ENCODE results near the gene C17orf50. TPM values are rescaled to one million over a fixed set of nuclear protein-coding genes. Genes with fewer than 3 reads are reported as not detected.

Gene C17orf50
- total RNA-seq, 4 donors from 2014 or later: not detected

DNA sequence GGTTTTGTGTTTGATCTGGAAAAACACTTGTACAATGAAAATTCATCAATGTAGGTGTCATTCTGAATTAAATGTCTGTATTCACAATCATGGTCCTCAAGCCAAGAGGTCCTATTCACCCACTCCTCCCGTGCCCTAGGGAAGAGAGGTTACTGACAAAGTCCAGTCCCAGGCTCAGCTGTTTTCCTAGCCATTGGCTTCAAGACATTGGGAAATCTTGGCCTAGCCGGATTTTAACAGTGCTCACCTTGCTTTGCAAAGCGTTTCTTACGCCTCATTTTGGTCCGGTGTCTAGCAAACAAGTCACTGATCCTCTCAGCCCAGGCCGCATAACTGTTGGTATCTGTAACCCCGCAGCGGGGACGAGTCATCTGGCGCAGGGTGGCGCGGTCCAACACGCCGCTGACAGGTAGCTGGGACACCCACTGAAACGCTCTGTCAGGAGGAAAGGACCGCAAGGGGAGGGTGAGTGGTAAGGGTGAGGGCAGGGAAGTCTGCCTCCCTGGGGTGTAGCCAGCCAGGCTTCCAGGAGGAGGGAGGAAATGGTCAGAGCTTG is 18.0 kb downstream of the C17orf50 start:
- TF ChIP-seq, protein P1, sequence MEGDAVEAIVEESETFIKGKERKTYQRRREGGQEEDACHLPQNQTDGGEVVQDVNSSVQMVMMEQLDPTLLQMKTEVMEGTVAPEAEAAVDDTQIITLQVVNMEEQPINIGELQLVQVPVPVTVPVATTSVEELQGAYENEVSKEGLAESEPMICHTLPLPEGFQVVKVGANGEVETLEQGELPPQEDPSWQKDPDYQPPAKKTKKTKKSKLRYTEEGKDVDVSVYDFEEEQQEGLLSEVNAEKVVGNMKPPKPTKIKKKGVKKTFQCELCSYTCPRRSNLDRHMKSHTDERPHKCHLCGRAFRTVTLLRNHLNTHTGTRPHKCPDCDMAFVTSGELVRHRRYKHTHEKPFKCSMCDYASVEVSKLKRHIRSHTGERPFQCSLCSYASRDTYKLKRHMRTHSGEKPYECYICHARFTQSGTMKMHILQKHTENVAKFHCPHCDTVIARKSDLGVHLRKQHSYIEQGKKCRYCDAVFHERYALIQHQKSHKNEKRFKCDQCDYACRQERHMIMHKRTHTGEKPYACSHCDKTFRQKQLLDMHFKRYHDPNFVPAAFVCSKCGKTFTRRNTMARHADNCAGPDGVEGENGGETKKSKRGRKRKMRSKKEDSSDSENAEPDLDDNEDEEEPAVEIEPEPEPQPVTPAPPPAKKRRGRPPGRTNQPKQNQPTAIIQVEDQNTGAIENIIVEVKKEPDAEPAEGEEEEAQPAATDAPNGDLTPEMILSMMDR (IDR thresholded peaks at IDR 0.05): no peak
- TF ChIP-seq POLR2A (IDR thresholded peaks at IDR 0.05): no peak
- TF ChIP-seq EP300 (IDR thresholded peaks at IDR 0.05): no peak
- H3K4me1 ChIP-seq: peaks cover 4 to 80% (median 50%) of the 10 kb centered on the region in 4 donors
- 86% methylated on average over 15 to 16 of the region's 16 CpGs for WGBS, 2 donors
- no peak for DNase-seq (ENCODE audit: low spot score in 2 of 2)
- H3K36me3 ChIP-seq: peaks cover 0 to 12% (median 0%) of the 10 kb centered on the region in 3 donors
- peak overlapping the region; percentile 41 to 92 (median 78) for H3K27ac ChIP-seq
- no peak overlapping the region for H3K4me3 ChIP-seq
- no peaks in the 10 kb centered on the region for H3K9me3 ChIP-seq
- no peaks in the 10 kb centered on the region for H3K27me3 ChIP-seq

GRCh38 chr17:35780950-35781349 is 20.3 kb downstream of the C17orf50 start:
- Histone ChIP-seq H3K36me3 (peaks cover 0 to 12% (median 0%) of the 10 kb centered on the region in 3 donors), H3K9me3 (no peaks in the 10 kb centered on the region), H3K27me3 (no peaks in the 10 kb centered on the region), H3K4me1 (peaks cover 0 to 80% (median 42%) of the 10 kb centered on the region in 4 donors), H3K4me3 (no peak overlapping the region), H3K27ac (peak overlapping the region in 3 of 4 donors; percentile 5 to 96 (median 65))
- no peak for DNase-seq (ENCODE audit: low spot score in 2 of 2)
- TF ChIP-seq, protein P1 (IDR thresholded peaks at IDR 0.05): no peak
- TF ChIP-seq POLR2A (IDR thresholded peaks at IDR 0.05): no peak
- no peak for TF ChIP-seq EP300 (IDR thresholded peaks at IDR 0.05)
- WGBS, 2 donors: 73 to 84% methylated on average over 3 of the region's 3 CpGs

- H3K9me3 ChIP-seq: no peaks in the 10 kb centered on the region
- WGBS, 2 donors: 79% methylated on average over 2 of the region's 2 CpGs
- no peak for DNase-seq (ENCODE audit: low spot score in 2 of 2)
- no peak for TF ChIP-seq POLR2A (IDR thresholded peaks at IDR 0.05)
- TF ChIP-seq, protein P1 (IDR thresholded peaks at IDR 0.05): no peak
- TF ChIP-seq EP300 (IDR thresholded peaks at IDR 0.05): no peak
- H3K36me3 ChIP-seq: peaks cover 0 to 5% (median 0%) of the 10 kb centered on the region in 3 donors
- H3K4me3 ChIP-seq: no peak overlapping the region
- peak overlapping the region; percentile 61 to 96 (median 81) for H3K27ac ChIP-seq
- H3K4me1 ChIP-seq: peaks cover 3 to 86% (median 52%) of the 10 kb centered on the region in 4 donors
- no peaks in the 10 kb centered on the region for H3K27me3 ChIP-seq
These were observed 24.2 kb downstream of the C17orf50 start for GRCh38 chr17:35784895-35785294.

- Histone ChIP-seq H3K4me3 (no peak overlapping the region), H3K36me3 (no peaks in the 10 kb centered on the region), H3K4me1 (peaks cover 3 to 98% (median 61%) of the 10 kb centered on the region in 4 donors), H3K27me3 (no peaks in the 10 kb centered on the region), H3K9me3 (no peaks in the 10 kb centered on the region), H3K27ac (peak overlapping the region; percentile 73 to 96 (median 86))
- no peak for DNase-seq (ENCODE audit: low spot score in 2 of 2)
- 27 to 47% methylated on average over 3 of the region's 3 CpGs for WGBS, 2 donors
- TF ChIP-seq EP300 (IDR thresholded peaks at IDR 0.05): no peak
- TF ChIP-seq, protein P1 (IDR thresholded peaks at IDR 0.05): no peak
- TF ChIP-seq POLR2A (IDR thresholded peaks at IDR 0.05): no peak
These were observed 26.3 kb downstream of the C17orf50 start for GRCh38 chr17:35786941-35787432.

All from tibial nerve (tissue), 4 donors.